HG02798 (cell line): ENCODE results near the gene EXOC6.

Experiments
- ATAC-seq: cut with Tn5 transposase; IDR thresholded peaks from one replicate; pipeline ENCODE4 v1.9.1; 2021; ENCODE audit warnings: mild to moderate bottlenecking; ENCODE audit not compliant: unreplicated experiment, poor library complexity

Gene EXOC6

DNA sequence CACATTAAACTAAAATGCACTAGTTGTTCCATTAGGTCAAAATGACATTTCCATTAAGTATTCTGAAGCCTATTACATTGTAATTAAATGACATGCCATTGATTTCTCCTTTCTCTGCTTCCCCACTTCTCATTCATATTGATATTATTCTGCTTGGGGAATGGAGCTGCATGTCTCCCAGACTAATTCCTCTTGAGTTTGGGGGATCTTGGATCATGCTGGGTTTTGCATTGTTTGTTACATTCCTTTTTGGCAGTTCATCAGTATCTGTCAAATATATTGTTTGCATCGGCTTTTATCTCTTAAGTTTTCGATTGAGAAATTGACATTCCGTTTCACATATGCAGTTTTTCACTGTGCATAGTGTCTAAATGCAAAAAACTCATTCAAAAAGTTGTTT, 147.2 kb downstream of the EXOC6 start:
- no peak for ATAC-seq

GRCh38 chr10:92997620-92998019, 149.3 kb downstream of the EXOC6 start:
- ATAC-seq: no peak

DNA sequence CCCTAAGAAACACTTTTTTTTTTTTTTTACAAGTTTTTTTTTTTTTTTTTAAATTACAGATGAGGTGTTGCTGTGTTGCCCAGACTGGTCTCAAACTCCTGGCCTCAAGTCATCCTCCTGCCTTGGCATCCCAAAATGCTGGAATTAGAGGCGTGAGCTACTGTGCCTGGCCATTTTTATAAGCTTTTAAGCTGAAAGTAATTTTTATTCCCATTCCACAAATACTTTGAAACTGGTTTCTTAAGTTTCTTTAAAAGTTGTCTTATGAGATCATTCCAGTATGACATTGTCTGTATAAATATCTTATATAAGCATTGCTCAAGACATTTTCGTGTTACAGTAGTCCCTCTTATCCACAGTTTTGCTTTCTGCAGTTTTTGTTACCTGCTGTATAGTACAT, 150.9 kb downstream of the EXOC6 start:
- ATAC-seq: no peak

DNA sequence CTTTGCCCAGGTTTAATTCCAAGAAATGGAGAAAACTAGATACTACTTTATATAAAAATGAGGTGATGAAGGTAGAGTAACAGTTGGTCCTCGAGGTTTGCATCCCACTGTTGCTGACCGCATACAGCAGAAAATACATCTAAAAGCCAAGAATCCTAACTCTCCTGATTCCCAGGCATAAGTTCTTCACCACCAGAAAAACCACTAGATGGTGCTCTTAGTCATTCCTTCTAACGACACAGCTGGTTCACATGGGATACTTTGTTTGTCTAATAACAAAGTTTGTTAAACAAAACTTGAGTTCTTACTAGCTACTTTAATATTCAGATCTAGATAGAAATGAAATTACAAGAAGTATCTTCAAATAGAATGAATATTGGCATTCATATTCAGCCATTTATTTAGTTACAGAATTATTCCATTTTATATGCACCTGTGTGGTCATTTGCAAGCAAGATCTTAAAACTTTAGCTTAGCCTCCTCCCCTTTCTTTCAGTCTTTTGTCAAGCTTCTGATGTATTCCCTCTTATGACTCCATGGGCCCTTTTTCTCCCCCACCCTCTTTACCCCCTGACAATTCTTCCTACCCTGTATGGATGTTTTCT, 158.2 kb downstream of the EXOC6 start:
- ATAC-seq: no peak

GRCh38 chr10:93015722-93016121, 167.4 kb downstream of the EXOC6 start:
- no peak for ATAC-seq

- no peak for ATAC-seq
Observed at GRCh38 chr10:93023013-93023650, 174.8 kb downstream of the EXOC6 start.

- no peak for ATAC-seq
Observed at GRCh38 chr10:93026072-93026471, 177.8 kb downstream of the EXOC6 start.

GRCh38 chr10:93027508-93027907, 179.2 kb downstream of the EXOC6 start:
- no peak for ATAC-seq

DNA sequence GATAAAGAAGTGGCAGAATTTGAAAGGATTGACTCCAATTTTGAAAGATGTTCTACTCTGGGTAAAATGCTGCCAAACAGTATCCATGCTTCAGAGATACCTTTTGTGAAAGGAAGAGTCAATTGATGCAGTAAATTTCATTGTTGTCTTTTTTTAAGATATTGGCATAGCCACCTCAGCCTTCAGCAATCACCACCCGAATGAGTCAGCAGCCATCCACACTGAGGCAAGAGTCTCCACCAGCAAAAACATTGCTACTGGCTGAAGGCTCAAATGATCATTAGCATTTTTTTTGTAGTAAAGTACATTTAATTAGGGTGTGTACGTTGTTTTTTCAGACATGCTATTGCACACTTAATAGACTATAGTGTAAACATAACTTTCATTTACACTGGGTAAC, 180.6 kb downstream of the EXOC6 start:
- no peak for ATAC-seq

- no peak for ATAC-seq
Observed at GRCh38 chr10:93030409-93030808, 182.1 kb downstream of the EXOC6 start.

DNA sequence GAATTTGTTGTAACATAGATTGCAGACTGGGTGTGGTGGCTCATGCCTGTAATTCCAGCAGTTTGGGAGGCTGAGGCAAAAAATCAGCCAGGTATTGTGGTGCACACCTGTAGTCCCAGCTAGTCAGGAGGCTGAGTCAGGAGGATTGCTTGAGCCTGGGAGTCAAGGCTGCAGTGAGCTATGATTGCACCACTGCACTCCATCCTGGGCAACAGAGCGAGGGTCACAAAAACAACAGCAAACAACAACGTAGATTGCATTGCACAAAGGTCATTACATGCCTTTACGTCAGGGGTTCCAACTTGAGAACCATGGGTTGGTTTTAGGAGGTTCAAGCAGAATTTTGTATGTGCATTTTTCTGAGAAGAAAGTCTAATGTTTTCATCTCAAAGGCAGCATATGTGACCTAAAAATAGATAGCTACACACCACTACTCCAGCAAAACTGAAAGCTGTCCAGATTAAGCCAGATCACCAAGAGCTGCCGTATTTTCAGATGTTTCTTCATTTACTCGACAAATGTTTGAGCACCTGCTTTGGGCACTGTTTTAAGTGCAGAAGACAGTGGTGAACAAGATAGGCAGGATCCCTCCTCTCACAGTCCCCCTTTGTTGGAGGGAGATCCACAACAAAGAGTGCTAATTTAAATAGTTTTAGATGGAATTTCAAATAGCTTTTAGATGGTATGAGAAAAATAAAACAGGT, 183.9 kb downstream of the EXOC6 start:
- ATAC-seq: no peak

- ATAC-seq: no peak
Observed at GRCh38 chr10:93032809-93033137, 184.5 kb downstream of the EXOC6 start.

GRCh38 chr10:93034426-93034825, 186.1 kb downstream of the EXOC6 start:
- no peak for ATAC-seq

DNA sequence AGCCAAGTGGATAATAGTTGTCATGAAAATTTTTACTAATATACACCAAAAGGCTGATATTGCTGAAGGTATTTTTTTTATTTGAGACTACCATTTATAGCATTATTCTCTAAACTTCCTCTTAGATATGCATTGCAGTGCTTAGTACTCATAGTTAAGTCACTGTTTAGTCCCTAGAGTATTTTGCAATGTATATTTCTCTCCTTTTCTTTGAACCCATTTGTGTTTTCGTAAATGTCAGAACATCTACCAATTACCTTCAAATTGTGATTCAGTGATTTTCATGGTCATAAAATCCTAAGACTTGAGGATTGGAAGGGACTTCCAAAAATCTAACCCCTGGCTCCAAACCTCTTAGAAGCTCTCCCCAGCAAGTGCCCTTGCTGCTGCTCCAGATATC, 190.8 kb downstream of the EXOC6 start:
- ATAC-seq: no peak

DNA sequence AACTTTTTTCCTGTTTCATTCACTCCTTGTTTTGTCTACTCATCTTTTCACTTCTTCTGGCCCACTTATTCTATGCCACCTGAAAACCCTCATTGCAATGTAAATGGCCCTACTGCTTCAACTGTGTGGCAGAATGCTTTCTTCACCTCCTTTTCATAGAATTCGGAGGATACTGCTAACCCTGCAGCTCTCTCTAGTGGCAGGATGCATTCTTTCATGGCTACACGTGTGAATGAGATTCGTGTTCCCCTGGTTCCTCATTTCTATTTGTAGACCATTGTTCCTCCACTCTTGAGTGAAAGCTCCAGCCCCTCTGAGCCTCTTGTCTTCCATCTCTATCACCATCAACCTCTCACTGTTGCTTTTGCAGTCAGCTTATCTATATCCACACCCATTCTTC, 191.4 kb downstream of the EXOC6 start:
- no peak for ATAC-seq

- no peak for ATAC-seq
Observed at GRCh38 chr10:93054486-93054885, 206.2 kb downstream of the EXOC6 start.

DNA sequence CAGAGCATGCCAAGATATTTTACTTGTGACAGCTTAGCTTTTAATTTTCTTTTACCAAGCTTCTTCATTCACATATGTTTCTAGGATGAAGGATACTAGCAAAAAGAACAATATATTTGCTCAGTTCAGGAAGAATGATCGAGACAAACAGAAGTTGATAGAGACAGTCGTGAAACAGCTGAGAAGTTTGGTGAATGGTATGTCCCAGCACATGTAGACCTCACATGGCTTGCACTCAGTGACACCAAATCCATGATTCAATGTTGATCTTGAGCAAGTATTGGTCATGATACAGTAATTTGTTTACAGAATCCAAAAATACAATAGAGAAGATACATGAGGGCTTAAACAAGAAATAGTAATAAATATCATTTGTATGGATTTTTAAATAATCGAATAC, 209.8 kb downstream of the EXOC6 start:
- no peak for ATAC-seq

DNA sequence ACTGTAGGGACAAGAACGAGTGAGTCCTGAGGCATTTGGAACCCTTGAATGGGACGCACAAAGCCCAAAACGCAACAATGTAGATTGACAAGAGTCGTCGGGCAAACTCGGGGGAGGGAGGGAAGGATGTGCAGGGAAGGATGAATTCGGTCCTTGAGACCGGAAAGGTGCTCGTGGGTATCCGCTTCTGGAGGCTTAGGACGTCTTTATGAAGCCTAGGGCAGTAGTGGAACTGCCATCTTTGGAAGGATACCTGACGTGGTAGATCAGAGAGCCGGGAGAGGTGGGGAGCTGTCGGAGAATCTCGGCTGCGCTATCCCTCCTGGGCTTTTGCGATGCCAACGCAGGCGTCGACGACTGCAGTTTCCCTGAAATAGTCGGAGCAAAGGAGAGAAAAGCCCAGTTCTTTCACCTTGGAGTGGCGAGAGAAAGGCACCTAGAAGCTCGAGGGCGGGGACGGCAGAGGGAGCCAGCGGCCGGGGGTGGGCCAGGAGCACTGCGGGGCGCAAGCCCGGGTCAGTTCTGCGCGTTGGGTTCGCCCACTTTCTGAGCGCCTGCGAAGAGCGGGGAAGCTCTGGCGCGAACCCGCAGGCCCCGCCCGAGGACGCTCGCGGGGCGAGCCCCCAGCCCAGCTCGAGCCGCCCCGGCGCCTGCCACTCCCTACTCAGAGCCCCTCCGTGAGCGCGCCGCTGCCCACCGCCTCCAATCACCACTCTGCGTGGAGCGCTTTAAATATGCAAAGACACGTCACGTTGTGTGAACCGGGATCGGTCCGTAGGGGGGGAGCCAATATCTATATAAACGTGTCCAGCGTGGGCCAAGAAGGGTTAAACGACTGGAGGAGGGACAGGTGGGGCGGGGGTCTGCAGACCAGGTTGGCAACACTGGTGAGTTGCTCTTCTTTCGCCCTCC, 211.9 kb downstream of the EXOC6 start, which contains the start of gene CYP26C1:
Gene CYP26C1 (plus strand): TSS at position 824 of the 912 bp plus-strand sequence. CDS start 466 bp downstream, outside the sequence.
- no peak for ATAC-seq

DNA sequence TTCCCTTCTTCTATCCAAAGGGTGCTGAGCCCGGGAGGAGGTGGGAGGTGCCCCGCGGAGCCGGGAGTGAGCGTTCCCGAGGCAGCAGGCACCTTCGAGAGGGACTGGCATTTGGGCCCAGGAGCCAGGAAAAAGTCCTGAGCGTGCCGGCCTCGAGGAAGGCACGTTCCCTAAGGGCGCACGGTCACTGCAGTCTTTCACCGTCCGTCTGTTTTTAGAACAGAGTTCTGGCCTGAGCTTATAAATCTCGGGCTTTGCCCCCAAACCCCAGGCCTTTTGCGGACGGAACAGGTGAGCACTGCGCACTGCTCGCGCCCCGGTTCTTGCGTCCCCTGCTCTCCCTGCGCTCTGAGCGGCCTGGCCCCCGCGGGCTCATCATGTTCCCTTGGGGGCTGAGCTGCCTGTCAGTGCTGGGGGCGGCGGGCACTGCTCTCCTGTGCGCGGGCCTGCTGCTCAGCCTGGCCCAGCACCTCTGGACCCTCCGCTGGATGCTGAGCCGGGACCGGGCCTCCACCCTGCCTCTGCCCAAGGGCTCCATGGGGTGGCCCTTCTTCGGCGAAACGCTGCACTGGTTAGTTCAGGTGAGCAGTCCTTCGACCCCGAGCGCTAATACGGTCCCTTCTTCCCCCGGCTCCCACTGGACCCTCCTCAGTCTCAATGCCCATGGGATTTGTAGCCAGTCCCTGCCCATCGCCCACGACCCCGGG, 212.7 kb downstream of the EXOC6 start:
- ATAC-seq: no peak
